Lower leg skin (tissue), 4 donors: ENCODE results near the gene DOCK1. TPM values are rescaled to one million over a fixed set of nuclear protein-coding genes. Genes with fewer than 3 reads are reported as not detected.

Experiments used
- DNase-seq, 2 donors: peaks; one replicate each; pipeline ENCODE4 v3.0.0-alpha.2; 2019; ENCODE audit warnings: low spot score in 2 of 2
- H3K4me3 ChIP-seq: fragments of 200-600 bp; sonication (generic); 2 replicates; pipeline ENCODE4 v1.5.1; 2017; ENCODE audit warnings: mild to moderate bottlenecking, low read depth; ENCODE audit not compliant: poor library complexity, severe bottlenecking
- POLR2A ChIP-seq, 2 donors: fragments of 450-650 bp; IDR thresholded peaks; one replicate each; pipeline ENCODE4 v1.6.1; 2016 to 2017; ENCODE audit warnings: antibody characterized with exemption in 2 of 2, mild to moderate bottlenecking in 1 of 2, moderate library complexity in 1 of 2
- WGBS, 2 donors: methylation state at CpG; one replicate each; pipeline ENCODE4 v1.1.5; 2018; 5-methylcytosine and 5-hydroxymethylcytosine counted together
- intact Hi-C: fragments of 100-400 bp; cut with DNase I; formaldehyde crosslinking; loops from one replicate; pipeline ENCODE4 v1.15.0; 2023; ENCODE audit warnings: low total_unique reads
- total RNA-seq, 4 donors: library from RNA; depleted of rRNA; stranded (reverse); fragments of >200 nt; gene quantifications; one replicate each; pipeline ENCODE4 v1.1.0, GENCODE V29; 2016
- TF ChIP-seq, protein P1 (sequence below), 3 donors: fragments of 450-650 bp; IDR thresholded peaks; one replicate each; pipeline ENCODE4 v1.5.1; 2016; ENCODE audit warnings: antibody characterized with exemption in 3 of 3, mild to moderate bottlenecking in 3 of 3, moderate library complexity in 2 of 3

Gene DOCK1
- total RNA-seq, 4 donors from 2014 or later, result 76.6 to 108 (median 83.4) TPM

GRCh38 chr10:127459918-127460317 lies 554.7 kb downstream of the DOCK1 start:
- H3K4me3 ChIP-seq, result no peak overlapping the region
- intact Hi-C loops, result no loop called here
- no peak for DNase-seq
- 73 to 75% methylated on average over 8 of the region's 8 CpGs for WGBS, 2 donors
- TF ChIP-seq, protein P1, sequence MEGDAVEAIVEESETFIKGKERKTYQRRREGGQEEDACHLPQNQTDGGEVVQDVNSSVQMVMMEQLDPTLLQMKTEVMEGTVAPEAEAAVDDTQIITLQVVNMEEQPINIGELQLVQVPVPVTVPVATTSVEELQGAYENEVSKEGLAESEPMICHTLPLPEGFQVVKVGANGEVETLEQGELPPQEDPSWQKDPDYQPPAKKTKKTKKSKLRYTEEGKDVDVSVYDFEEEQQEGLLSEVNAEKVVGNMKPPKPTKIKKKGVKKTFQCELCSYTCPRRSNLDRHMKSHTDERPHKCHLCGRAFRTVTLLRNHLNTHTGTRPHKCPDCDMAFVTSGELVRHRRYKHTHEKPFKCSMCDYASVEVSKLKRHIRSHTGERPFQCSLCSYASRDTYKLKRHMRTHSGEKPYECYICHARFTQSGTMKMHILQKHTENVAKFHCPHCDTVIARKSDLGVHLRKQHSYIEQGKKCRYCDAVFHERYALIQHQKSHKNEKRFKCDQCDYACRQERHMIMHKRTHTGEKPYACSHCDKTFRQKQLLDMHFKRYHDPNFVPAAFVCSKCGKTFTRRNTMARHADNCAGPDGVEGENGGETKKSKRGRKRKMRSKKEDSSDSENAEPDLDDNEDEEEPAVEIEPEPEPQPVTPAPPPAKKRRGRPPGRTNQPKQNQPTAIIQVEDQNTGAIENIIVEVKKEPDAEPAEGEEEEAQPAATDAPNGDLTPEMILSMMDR (IDR thresholded peaks at IDR 0.05), result no peak
- no peak for TF ChIP-seq POLR2A (IDR thresholded peaks at IDR 0.05)

GRCh38 chr10:127462643-127463295 lies 557.5 kb downstream of the DOCK1 start:
- no peak for DNase-seq
- intact Hi-C loops, result no loop called here
- 59 to 63% methylated on average over 5 of the region's 5 CpGs for WGBS, 2 donors
- no peak overlapping the region for H3K4me3 ChIP-seq
- TF ChIP-seq, protein P1 (IDR thresholded peaks at IDR 0.05), result no peak
- no peak for TF ChIP-seq POLR2A (IDR thresholded peaks at IDR 0.05)

DNA sequence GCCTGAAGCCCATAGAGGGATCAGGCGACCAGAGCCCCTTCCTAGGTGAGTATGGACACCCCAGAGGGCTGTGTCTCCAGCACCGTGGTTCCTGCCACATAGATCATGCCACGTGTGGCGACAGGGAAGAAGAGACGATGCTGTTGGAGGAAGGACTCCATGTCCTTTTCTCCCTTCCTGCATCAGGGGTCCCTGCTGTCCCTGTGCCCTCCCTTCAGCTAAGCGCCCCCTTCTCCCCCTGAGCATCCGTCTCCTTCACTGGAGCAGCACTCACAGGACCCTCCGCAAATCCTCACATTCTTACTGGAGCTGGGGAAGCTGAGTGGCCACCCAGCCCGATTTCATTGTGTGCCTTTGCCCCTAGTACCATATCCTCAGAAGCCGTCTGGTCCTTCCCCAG lies 558.3 kb downstream of the DOCK1 start:
- TF ChIP-seq, protein P1 (IDR thresholded peaks at IDR 0.05), result no peak
- no peak for TF ChIP-seq POLR2A (IDR thresholded peaks at IDR 0.05)
- no peak overlapping the region for H3K4me3 ChIP-seq
- DNase-seq, result no peak
- 80 to 85% methylated on average over 10 of the region's 10 CpGs for WGBS, 2 donors
- intact Hi-C loops, result no loop called here

DNA sequence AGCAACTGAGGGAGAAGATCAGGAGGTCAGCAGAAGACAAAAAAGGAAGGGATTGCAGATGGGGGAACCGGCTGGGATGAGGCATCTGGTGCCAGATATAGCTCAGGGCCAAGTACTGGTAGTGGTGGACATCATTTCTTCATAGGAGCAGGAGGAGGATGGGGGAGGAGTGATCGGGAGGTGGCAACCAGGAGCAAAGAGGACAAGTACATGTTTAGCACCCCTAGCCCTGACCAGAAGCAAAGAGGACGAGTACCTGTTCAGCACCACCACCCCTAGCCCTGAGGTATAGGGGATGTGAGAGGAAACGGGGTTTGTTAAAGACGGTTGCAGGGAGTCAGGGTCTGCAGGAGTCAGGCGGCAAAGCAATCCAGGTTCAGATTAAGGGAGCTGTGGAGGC lies 559.3 kb downstream of the DOCK1 start:
- DNase-seq, result no peak
- intact Hi-C loops, result no loop called here
- H3K4me3 ChIP-seq, result no peak overlapping the region
- no peak for TF ChIP-seq POLR2A (IDR thresholded peaks at IDR 0.05)
- TF ChIP-seq, protein P1 (IDR thresholded peaks at IDR 0.05), result no peak
- 75 to 81% methylated on average over 6 of the region's 6 CpGs for WGBS, 2 donors

DNA sequence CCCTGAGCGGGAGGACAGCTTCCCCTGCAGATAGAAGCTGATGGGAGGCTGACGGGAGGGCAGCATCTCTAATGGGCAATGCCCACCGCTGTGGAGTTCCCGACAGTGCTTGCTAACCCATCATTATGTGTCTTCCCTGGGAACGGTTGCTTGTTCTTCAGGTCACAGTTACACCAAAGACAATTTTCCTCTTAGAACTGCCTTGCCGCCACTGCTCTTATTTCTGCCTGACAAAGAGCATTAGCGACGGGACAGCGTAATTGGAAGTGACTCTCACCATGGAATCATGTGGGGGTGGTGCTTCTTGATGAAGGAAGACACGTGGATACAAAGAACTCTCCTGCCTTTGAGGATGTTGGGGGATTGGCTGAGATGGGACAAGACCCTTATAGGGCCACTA lies 562.6 kb downstream of the DOCK1 start:
- WGBS, 2 donors, result 81 to 86% methylated on average over 10 of the region's 10 CpGs
- intact Hi-C loops, result no loop called here

More for the DNA sequence above, 562.6 kb downstream of the DOCK1 start:
- TF ChIP-seq, protein P1 (IDR thresholded peaks at IDR 0.05), result no peak
- no peak for TF ChIP-seq POLR2A (IDR thresholded peaks at IDR 0.05)
- no peak overlapping the region for H3K4me3 ChIP-seq
- no peak for DNase-seq
